HepG2 (cell line): ENCODE measurements around the gene IQSEC1. TPM values are rescaled to one million over a fixed set of nuclear protein-coding genes. Genes with fewer than 3 reads are reported as not detected.

ENCODE experiments used
- ATAC-seq: fragments of 200-7000 bp; cut with Tn5 transposase; 3 replicates; pipeline ENCODE4 v1.9.1; 2020; ENCODE audit warnings: mild to moderate bottlenecking, moderate library complexity
- BruUV-seq: library from RNA; stranded (reverse); fragments of 400-500 nt; replicated peaks from 2 replicates; lab custom pipeline; 2021; lab: Mats Ljungman, UMichigan
- CTCF ChIA-PET: fragments of 300-600 bp; formaldehyde crosslinking; extraction: SDS; loops from one replicate; lab custom pipeline; 2021; ENCODE audit warnings: low total read pairs, inconsistent platforms, low intra/inter-chr PET ratio; lab: Yijun Ruan, JAX
- POLR2A ChIA-PET: fragments of 350-600 bp; sonication (Branson Sonifier 250); formaldehyde crosslinking; loops from one replicate; lab custom pipeline; 2020; ENCODE audit warnings: antibody characterized with exemption, inconsistent platforms; lab: Yijun Ruan, JAX
- DNase-seq: peaks from one replicate; pipeline ENCODE4 v3.0.0-alpha.2; 2015; ENCODE audit warnings: low spot score
- FAIRE-seq: peaks from 3 replicates; lab custom pipeline; 2011; peaks lifted over from hg19 to GRCh38; lab: Jason Lieb, UNC
- H2AFZ ChIP-seq: one replicate; pipeline ENCODE4 v1.6.1; 2011; ENCODE audit warnings: low read length, inconsistent platforms
- H3K27ac ChIP-seq: fragments of 300-600 bp; 3 replicates; pipeline ENCODE4 v1.8.0; 2011; ENCODE audit warnings: mixed run types, mild to moderate bottlenecking, mixed read lengths, low read length, inconsistent platforms; ENCODE audit not compliant: insufficient read depth; ENCODE audit errors: extremely low read length
- H3K27me3 ChIP-seq, 2 experiments: fragments of 200-600 bp in 1 of 2; 2 replicates in 1 of 2; 3 replicates in 1 of 2; pipeline versions ENCODE4 v1.6.0 to v1.8.0; 2011; ENCODE audit warnings: low read length in 2 of 2, mild to moderate bottlenecking in 2 of 2, moderate library complexity in 2 of 2, inconsistent platforms in 1 of 2; ENCODE audit not compliant: insufficient read depth in 2 of 2, control insufficient read depth in 1 of 2
- H3K36me3 ChIP-seq, 2 experiments: fragments of 200-600 bp in 1 of 2; replicated peaks in 1 of 2; 2 replicates in 1 of 2; 3 replicates in 1 of 2; pipeline versions ENCODE4 v1.5.1 to v1.8.0; 2011; ENCODE audit warnings: low read length in 2 of 2, inconsistent platforms in 1 of 2; ENCODE audit not compliant: insufficient read depth in 2 of 2, control insufficient read depth in 1 of 2
- H3K4me1 ChIP-seq: 2 replicates; pipeline ENCODE4 v1.5.1; 2012; ENCODE audit warnings: low read length, inconsistent platforms; ENCODE audit not compliant: insufficient read depth
- H3K4me2 ChIP-seq: 2 replicates; pipeline ENCODE4 v1.6.0; 2011; ENCODE audit warnings: low read depth, low read length, inconsistent platforms
- H3K4me3 ChIP-seq, 3 experiments: fragments of 200-600 bp in 1 of 3; sonication (generic), shearing (Covaris generic) in 1 of 3; replicated peaks in 1 of 3; 2 replicates each; pipeline ENCODE4 v1.5.1; 2011 to 2016; ENCODE audit warnings: low read length in 3 of 3, inconsistent platforms in 2 of 3, low read depth in 2 of 3, mild to moderate bottlenecking in 2 of 3, control low read depth in 1 of 3, mixed read lengths in 1 of 3; ENCODE audit not compliant: insufficient read depth in 1 of 3
- H3K79me2 ChIP-seq: one replicate; pipeline ENCODE4 v1.6.1; 2011; ENCODE audit warnings: low read length, inconsistent platforms; ENCODE audit not compliant: insufficient read depth
- H3K9ac ChIP-seq: 2 replicates; pipeline ENCODE4 v1.6.0; 2011; ENCODE audit warnings: mild to moderate bottlenecking, low read depth, low read length, inconsistent platforms; ENCODE audit not compliant: insufficient read depth
- H3K9me3 ChIP-seq: 2 replicates; pipeline ENCODE4 v1.5.1; 2012; ENCODE audit warnings: mild to moderate bottlenecking, low read length
- H4K20me1 ChIP-seq: 2 replicates; pipeline ENCODE4 v1.6.0; 2011; ENCODE audit warnings: inconsistent platforms, mild to moderate bottlenecking, low read length, moderate library complexity; ENCODE audit not compliant: insufficient read depth
- CENPT ChIP-seq: sonication (generic); formaldehyde crosslinking; IDR thresholded peaks from 2 replicates; pipeline ENCODE4 v1.8.0; 2022; ENCODE audit warnings: low read depth, mild to moderate bottlenecking, moderate library complexity, missing genetic modification reagents
- HDAC6 ChIP-seq: fragments of 200-600 bp; sonication (generic); IDR thresholded peaks from 2 replicates; pipeline ENCODE4 v1.7.0; 2017; ENCODE audit warnings: mild to moderate bottlenecking, antibody characterized with exemption, low read length, low read depth
- PAF1 ChIP-seq: IDR thresholded peaks from 2 replicates; pipeline ENCODE4 v1.6.1; 2016; ENCODE audit warnings: missing genetic modification reagents, missing compliant biosample characterization
- POLR2G ChIP-seq: fragments of 200-400 bp; formaldehyde crosslinking; IDR thresholded peaks from 2 replicates; pipeline ENCODE4 v1.6.1; 2018; ENCODE audit warnings: mild to moderate bottlenecking, low read depth, low read length, moderate library complexity
- REL ChIP-seq: sonication (generic); formaldehyde crosslinking; conservative IDR thresholded peaks from 2 replicates; pipeline ENCODE4 v1.8.0; 2022; ENCODE audit warnings: mild to moderate bottlenecking, missing genetic modification reagents, moderate library complexity
- SRY ChIP-seq: sonication (generic); formaldehyde crosslinking; IDR thresholded peaks from 2 replicates; pipeline ENCODE4 v1.8.0; 2022; ENCODE audit warnings: mild to moderate bottlenecking, missing genetic modification reagents
- WGBS: methylation state at CpG from one replicate; pipeline ENCODE4 v1.1.6; 2017; ENCODE audit warnings: low lambda C conversion rate; 5-methylcytosine and 5-hydroxymethylcytosine counted together
- in situ Hi-C: cut with HindIII; loops from 2 replicates; pipeline ENCODE4 v1.10.0; 2017; ENCODE audit warnings: low pct_unique_long_range_greater_than_20kb; ENCODE audit not compliant: extremely low pct_ligation_motif_present
- intact Hi-C: fragments of 100-400 bp; cut with micrococcal nuclease; formaldehyde crosslinking; loops from one replicate; pipeline ENCODE4 v1.10.0; 2022; ENCODE audit not compliant: unreplicated experiment
- polyA plus RNA-seq, 8 experiments: library from polyadenylated mRNA; depleted of rRNA in 3 of 8; stranded (reverse) in 7 of 8; unstranded in 1 of 8; fragments of >200 nt; fragmentation: Illumina TruSeq in 4 of 8; extraction: Trizol in 4 of 8; gene quantifications; 2 replicates each; pipeline versions ENCODE4 v1.2.1 to v1.2.3, GENCODE V29; 2011 to 2016; ENCODE audit warnings: low read depth in 4 of 8, missing spikeins in 1 of 8, mixed read lengths in 1 of 8; ENCODE audit not compliant: insufficient read depth in 1 of 8
- total RNA-seq, 5 experiments: library from RNA; depleted of rRNA; stranded (reverse); fragments of >200 nt; fragmentation: Illumina TruSeq; extraction: Trizol; gene quantifications; 2 replicates each; pipeline ENCODE4 v1.2.3, GENCODE V29; 2016; ENCODE audit warnings: low read depth in 1 of 5
- TF ChIP-seq, protein P1 (sequence below): sonication (generic); formaldehyde crosslinking; IDR thresholded peaks from 2 replicates; pipeline ENCODE4 v1.8.0; 2022; ENCODE audit warnings: missing genetic modification reagents, mild to moderate bottlenecking, moderate library complexity, borderline replicate concordance

The IQSEC1 gene
- total and polyA plus RNA-seq, 2 of the 13 experiments (the other 11 are each of a cell fraction or from before 2014, with no cell fraction given): 17.4 to 20.2 TPM

GRCh38 chr3:13027154-13027553, 46.1 kb downstream of the IQSEC1 start:
- Histone ChIP-seq H3K36me3 (no peaks in the 10 kb centered on the region; a peak in 1 of 5 replicates), H3K27me3 (no peaks in the 10 kb centered on the region), H3K79me2 (no peaks in the 10 kb centered on the region), H3K4me1 (no peaks in the 10 kb centered on the region), H2AFZ (no peak overlapping the region), H3K4me2 (no peak overlapping the region), H4K20me1 (no peaks in the 10 kb centered on the region), H3K9me3 (no peaks in the 10 kb centered on the region)
- FAIRE-seq (no peak), DNase-seq (no peak), ATAC-seq (no peak)
- CTCF ChIA-PET: no interaction called here
- 95% methylated on average over 7 of the region's 7 CpGs for WGBS
- TF ChIP-seq, protein P1, sequence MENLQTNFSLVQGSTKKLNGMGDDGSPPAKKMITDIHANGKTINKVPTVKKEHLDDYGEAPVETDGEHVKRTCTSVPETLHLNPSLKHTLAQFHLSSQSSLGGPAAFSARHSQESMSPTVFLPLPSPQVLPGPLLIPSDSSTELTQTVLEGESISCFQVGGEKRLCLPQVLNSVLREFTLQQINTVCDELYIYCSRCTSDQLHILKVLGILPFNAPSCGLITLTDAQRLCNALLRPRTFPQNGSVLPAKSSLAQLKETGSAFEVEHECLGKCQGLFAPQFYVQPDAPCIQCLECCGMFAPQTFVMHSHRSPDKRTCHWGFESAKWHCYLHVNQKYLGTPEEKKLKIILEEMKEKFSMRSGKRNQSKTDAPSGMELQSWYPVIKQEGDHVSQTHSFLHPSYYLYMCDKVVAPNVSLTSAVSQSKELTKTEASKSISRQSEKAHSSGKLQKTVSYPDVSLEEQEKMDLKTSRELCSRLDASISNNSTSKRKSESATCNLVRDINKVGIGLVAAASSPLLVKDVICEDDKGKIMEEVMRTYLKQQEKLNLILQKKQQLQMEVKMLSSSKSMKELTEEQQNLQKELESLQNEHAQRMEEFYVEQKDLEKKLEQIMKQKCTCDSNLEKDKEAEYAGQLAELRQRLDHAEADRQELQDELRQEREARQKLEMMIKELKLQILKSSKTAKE (CRISPR knock-in tag): no peak
- TF ChIP-seq SRY (CRISPR knock-in tag) (no peak), POLR2G (no peak), PAF1 (CRISPR knock-in tag) (no peak), CENPT (CRISPR knock-in tag) (no peak), HDAC6 (no peak), REL (CRISPR knock-in tag) (no peak)
- TF ChIP-seq, all 625 proteins: peak for 0
- no TSS peak for BruUV-seq
- H3K4me3 ChIP-seq: no peak overlapping the region
- intact Hi-C loops (no loop called here), in situ Hi-C loops (no loop called here)
- POLR2A ChIA-PET: no interaction called here
- no peak overlapping the region for H3K9ac ChIP-seq
- no peak overlapping the region for H3K27ac ChIP-seq
